Testis (tissue), 3 donors: Measurements from ENCODE around the gene MISP3. TPM values are rescaled to one million over a fixed set of nuclear protein-coding genes. Genes with fewer than 3 reads are reported as not detected.

Experiments
- DNase-seq: peaks from one replicate; pipeline ENCODE4 v3.0.0-alpha.2; 2019
- H3K27ac ChIP-seq, 2 donors: fragments of 200-600 bp; sonication (generic); one replicate each; pipeline ENCODE4 v1.5.1; 2019
- H3K27me3 ChIP-seq: fragments of 200-600 bp; sonication (generic); one replicate; pipeline ENCODE4 v1.5.1; 2019
- H3K36me3 ChIP-seq: fragments of 200-600 bp; sonication (generic); one replicate; pipeline ENCODE4 v1.5.1; 2017; ENCODE audit warnings: low read depth; ENCODE audit errors: missing control alignments
- H3K4me1 ChIP-seq: fragments of 200-600 bp; sonication (generic); one replicate; pipeline ENCODE4 v1.5.1; 2019
- H3K4me3 ChIP-seq, 2 donors: fragments of 200-600 bp; sonication (generic); one replicate each; pipeline ENCODE4 v1.5.1; 2017 to 2019
- H3K9me3 ChIP-seq: fragments of 200-600 bp; sonication (generic); one replicate; pipeline ENCODE4 v1.5.1; 2017
- POLR2A ChIP-seq: fragments of 450-650 bp; IDR thresholded peaks from one replicate; pipeline ENCODE4 v1.6.1; 2017; ENCODE audit warnings: antibody characterized with exemption, mild to moderate bottlenecking, moderate library complexity
- WGBS, 2 donors: methylation state at CpG; one replicate each; pipeline ENCODE4 v1.1.5; 2018; 5-methylcytosine and 5-hydroxymethylcytosine counted together
- intact Hi-C: fragments of 100-400 bp; cut with DNase I; formaldehyde crosslinking; loops from one replicate; pipeline ENCODE4 v1.15.1; 2023; ENCODE audit warnings: low total_unique reads
- polyA plus RNA-seq: library from polyadenylated mRNA; stranded (reverse); fragments of 350-450 nt; fragmentation: Illumina TruSeq; extraction: RNeasy Lipid Tissue Mini Kit (QIAGEN cat#74804); gene quantifications from one replicate; pipeline ENCODE4 v1.2.3, GENCODE V29; 2014; ENCODE audit warnings: low read depth, low replicate concordance; ENCODE audit not compliant: insufficient read depth
- total RNA-seq, 2 donors: library from RNA; depleted of rRNA; stranded (reverse); fragments of >200 nt; gene quantifications; one replicate each; pipeline ENCODE4 v1.2.3, GENCODE V29; 2016
- TF ChIP-seq, protein P1 (sequence below), 3 experiments: fragments of 450-650 bp in 2 of 3; fragments of 200-600 bp in 1 of 3; sonication (generic) in 1 of 3; IDR thresholded peaks; one replicate each; pipeline ENCODE4 v1.5.1; 2016 to 2019; ENCODE audit warnings: antibody characterized with exemption in 3 of 3, mild to moderate bottlenecking in 2 of 3, moderate library complexity in 1 of 3

The MISP3 gene
- total and polyA plus RNA-seq, 3 donors from 2014 or later = 0.76 to 7.2 (median 4.2) TPM

DNA sequence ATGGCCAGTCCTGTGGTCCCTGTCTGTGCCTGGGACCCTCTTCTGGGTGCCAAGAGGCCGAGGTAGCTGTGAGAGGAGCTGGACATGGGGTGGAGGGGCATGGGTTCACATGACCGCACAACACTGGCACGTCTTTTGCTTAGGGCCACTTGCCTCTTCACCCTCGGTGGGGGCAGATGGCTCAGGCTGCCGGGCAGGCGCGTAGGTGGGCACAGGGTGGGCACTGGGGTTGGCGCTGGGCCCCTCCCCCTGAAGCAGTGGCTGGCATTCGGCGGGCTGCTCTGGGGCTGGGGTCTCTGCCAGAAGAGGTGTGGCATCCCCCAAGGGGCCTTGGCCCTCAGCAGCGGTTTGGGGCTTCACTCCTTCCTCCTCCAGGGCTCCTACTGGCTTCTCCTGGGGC, 19.1 kb upstream of the MISP3 start:
- no peak overlapping the region for H3K4me3 ChIP-seq
- H3K9me3 ChIP-seq = no peaks in the 10 kb centered on the region
- H3K27ac ChIP-seq = no peak overlapping the region
- TF ChIP-seq POLR2A = no peak
- TF ChIP-seq, protein P1, sequence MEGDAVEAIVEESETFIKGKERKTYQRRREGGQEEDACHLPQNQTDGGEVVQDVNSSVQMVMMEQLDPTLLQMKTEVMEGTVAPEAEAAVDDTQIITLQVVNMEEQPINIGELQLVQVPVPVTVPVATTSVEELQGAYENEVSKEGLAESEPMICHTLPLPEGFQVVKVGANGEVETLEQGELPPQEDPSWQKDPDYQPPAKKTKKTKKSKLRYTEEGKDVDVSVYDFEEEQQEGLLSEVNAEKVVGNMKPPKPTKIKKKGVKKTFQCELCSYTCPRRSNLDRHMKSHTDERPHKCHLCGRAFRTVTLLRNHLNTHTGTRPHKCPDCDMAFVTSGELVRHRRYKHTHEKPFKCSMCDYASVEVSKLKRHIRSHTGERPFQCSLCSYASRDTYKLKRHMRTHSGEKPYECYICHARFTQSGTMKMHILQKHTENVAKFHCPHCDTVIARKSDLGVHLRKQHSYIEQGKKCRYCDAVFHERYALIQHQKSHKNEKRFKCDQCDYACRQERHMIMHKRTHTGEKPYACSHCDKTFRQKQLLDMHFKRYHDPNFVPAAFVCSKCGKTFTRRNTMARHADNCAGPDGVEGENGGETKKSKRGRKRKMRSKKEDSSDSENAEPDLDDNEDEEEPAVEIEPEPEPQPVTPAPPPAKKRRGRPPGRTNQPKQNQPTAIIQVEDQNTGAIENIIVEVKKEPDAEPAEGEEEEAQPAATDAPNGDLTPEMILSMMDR (IDR thresholded peaks at IDR 0.05) = no peak
- intact Hi-C loops = no loop called here
- no peaks in the 10 kb centered on the region for H3K36me3 ChIP-seq
- peaks cover 3% of the 10 kb centered on the region for H3K4me1 ChIP-seq
- no peaks in the 10 kb centered on the region for H3K27me3 ChIP-seq
- no peak for DNase-seq
- 89 to 100% methylated on average over 3 to 10 of the region's 11 CpGs for whole genome bisulfite sequencing, 2 donors

DNA sequence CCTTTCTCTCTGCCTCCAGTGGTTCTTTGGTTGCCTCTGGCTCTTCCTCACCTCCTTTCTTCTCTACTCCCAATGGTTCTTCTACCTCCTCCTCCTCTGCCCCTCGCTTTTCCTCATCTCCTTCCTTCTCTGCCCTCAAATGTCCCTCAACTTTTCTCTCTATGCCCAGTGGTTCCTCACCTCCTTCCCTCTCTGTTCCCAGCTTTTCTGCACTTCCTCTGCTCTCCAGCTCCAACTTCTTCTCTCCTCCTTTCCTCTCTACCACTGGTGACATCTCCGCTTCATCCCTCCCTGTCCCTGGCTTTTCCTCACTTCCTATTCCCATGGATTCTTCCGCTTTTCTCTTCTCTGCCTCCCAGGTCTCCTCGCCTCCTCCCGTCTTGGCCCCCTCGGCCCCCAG, 18.5 kb upstream of the MISP3 start:
- H3K9me3 ChIP-seq = no peaks in the 10 kb centered on the region
- intact Hi-C loops = no loop called here

DNA sequence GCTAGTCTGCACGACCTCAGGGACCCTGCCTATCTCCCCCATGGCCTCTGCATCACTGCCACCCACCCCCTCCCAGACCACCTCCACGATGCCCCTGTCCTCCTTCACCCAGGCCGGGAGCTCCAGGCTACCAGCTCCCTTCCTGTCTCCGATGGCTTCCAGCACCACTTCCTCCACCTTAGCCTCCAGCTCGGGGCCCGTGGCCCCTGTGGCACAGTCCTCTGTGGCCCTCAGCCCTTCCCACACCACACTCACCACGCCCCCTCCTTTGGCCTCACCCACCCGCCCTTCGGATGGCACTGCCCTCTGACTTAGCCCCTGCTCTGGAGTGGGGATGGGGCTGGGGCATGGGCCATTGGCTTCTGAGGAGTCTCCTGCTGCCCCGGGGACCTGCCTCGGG, 17.9 kb upstream of the MISP3 start:
- 73 to 80% methylated on average over 10 to 11 of the region's 11 CpGs for WGBS, 2 donors
- DNase-seq = no peak
- peaks cover 3% of the 10 kb centered on the region for H3K4me1 ChIP-seq
- no peak overlapping the region for H3K27ac ChIP-seq
- no peak for TF ChIP-seq POLR2A
- TF ChIP-seq, protein P1 (IDR thresholded peaks at IDR 0.05) = no peak
- H3K27me3 ChIP-seq = no peaks in the 10 kb centered on the region
- no peaks in the 10 kb centered on the region for H3K9me3 ChIP-seq
- H3K36me3 ChIP-seq = no peaks in the 10 kb centered on the region
- no peak overlapping the region for H3K4me3 ChIP-seq
- intact Hi-C loops = no loop called here

More for the DNA sequence above, 18.5 kb upstream of the MISP3 start:
- DNase-seq = no peak
- Histone ChIP-seq H3K4me3 (no peak overlapping the region), H3K4me1 (peaks cover 3% of the 10 kb centered on the region), H3K27me3 (no peaks in the 10 kb centered on the region), H3K36me3 (no peaks in the 10 kb centered on the region), H3K27ac (no peak overlapping the region)
- TF ChIP-seq, protein P1 (IDR thresholded peaks at IDR 0.05) = no peak
- TF ChIP-seq POLR2A = no peak
- WGBS, 2 donors = 86 to 87% methylated on average over 6 of the region's 6 CpGs

DNA sequence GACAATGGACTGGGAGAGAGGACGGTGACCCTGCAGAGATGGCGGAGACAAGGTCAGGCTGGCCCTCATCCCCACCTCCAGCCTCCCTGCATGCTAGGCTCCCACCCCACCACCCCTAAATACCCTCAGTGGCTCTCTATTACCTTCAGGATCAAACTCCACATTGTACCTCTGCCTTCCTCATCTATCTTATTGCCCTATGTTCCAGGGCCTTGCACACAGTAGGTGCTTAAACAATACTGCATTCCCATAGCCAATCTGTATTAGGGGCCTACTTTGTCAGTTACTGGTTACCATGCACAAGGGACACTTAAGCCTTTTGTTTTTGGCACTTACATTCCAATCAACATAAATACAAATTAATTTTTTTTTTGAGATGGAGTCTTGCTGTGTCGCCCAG, 17.2 kb upstream of the MISP3 start:
- H3K4me3 ChIP-seq = no peak overlapping the region
- WGBS, 2 donors = 82% methylated on average over 3 of the region's 3 CpGs
- TF ChIP-seq POLR2A = no peak
- TF ChIP-seq, protein P1 (IDR thresholded peaks at IDR 0.05) = no peak
- intact Hi-C loops = no loop called here
- no peak for DNase-seq
- no peak overlapping the region for H3K27ac ChIP-seq
- no peaks in the 10 kb centered on the region for H3K9me3 ChIP-seq
- no peaks in the 10 kb centered on the region for H3K27me3 ChIP-seq
- H3K4me1 ChIP-seq = peaks cover 3% of the 10 kb centered on the region
- no peaks in the 10 kb centered on the region for H3K36me3 ChIP-seq

DNA sequence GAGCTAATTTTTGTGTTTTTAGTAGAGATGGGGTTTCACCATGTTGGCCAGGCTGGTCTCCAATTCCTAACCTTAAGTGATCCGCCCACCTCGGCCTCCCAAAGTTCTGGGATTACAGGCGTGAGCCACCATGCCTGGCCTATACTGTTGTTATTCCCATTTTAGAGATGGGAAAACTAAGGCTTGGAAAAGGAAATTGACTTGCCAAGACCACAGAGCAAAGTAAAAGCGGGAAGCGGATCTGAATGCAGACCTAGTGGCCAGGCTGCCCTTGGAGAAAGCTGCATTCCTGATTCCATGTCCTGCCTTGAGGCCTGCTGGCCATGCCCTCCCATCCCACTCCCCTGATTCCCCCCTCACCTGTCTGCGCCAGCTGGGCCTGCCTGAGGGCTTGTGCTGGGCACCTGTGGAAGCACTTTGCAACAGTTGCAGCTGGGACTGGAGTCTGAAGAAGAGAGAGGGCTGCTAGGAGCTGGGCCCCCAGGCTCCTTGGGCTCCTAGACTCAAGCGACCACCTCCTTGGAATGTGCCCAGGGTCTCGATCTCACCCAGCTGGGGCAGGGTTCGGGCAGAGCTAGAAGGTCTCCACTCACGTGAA, 16.4 kb upstream of the MISP3 start:
- Histone ChIP-seq H3K9me3 (no peaks in the 10 kb centered on the region), H3K4me3 (no peak overlapping the region), H3K4me1 (peaks cover 4% of the 10 kb centered on the region), H3K27me3 (no peaks in the 10 kb centered on the region), H3K27ac (no peak overlapping the region), H3K36me3 (no peaks in the 10 kb centered on the region)
- WGBS, 2 donors = 87 to 92% methylated on average over 7 to 10 of the region's 10 CpGs
- DNase-seq = no peak
- intact Hi-C loops = no loop called here
- TF ChIP-seq, protein P1 (IDR thresholded peaks at IDR 0.05) = no peak
- no peak for TF ChIP-seq POLR2A
